ENCODE results near the gene ALG5.

GRCh38 chr13:36921631-36922301 is 77.4 kb downstream of the ALG5 start:
- TF ChIP-seq YY1 (IDR thresholded peaks at IDR 0.05; ENCODE audit: insufficient read depth, insufficient read length) (no peak), SUZ12 (IDR thresholded peaks at IDR 0.05; ENCODE audit: extremely low read depth, insufficient read depth, insufficient read length) (no peak), ZNF274 (IDR thresholded peaks at IDR 0.05; ENCODE audit: low read depth, low read length) (no peak)
